IMR-90 (cell line): ENCODE data around the gene DAAM1. TPM values are rescaled to one million over a fixed set of nuclear protein-coding genes. Genes with fewer than 3 reads are reported as not detected.

ENCODE experiments used
- ATAC-seq: fragments of 200-7000 bp; cut with Tn5 transposase; 2 replicates; pipeline ENCODE4 v1.9.1; 2020; ENCODE audit warnings: low read depth, mild to moderate bottlenecking, moderate library complexity
- BruUV-seq: library from RNA; stranded (reverse); fragments of 400-500 nt; replicated peaks from 2 replicates; lab custom pipeline; 2021; lab: Mats Ljungman, UMichigan
- CTCF ChIA-PET: fragments of 300-600 bp; formaldehyde crosslinking; extraction: SDS; loops from one replicate; lab custom pipeline; 2021; ENCODE audit warnings: antibody characterized with exemption; lab: Yijun Ruan, JAX
- POLR2A ChIA-PET: fragments of 300-600 bp; sonication (Branson Sonifier 250); formaldehyde crosslinking; loops from one replicate; lab custom pipeline; 2022; ENCODE audit warnings: antibody characterized with exemption; ENCODE audit not compliant: unreplicated experiment; lab: Charles Lee
- DNase-seq: peaks from one replicate; pipeline ENCODE4 v3.0.0; 2013
- H2AFZ ChIP-seq: replicated peaks from 2 replicates; pipeline ENCODE3; 2013; ENCODE audit warnings: low read length, mild to moderate bottlenecking; ENCODE audit not compliant: poor library complexity
- H2AK5ac ChIP-seq: 2 replicates; pipeline ENCODE4 v1.6.1; 2013; ENCODE audit warnings: low read depth, low read length, inconsistent platforms
- H2AK9ac ChIP-seq: replicated peaks from 2 replicates; pipeline ENCODE3; 2013; ENCODE audit warnings: mild to moderate bottlenecking, low read depth, low read length, moderate library complexity; ENCODE audit not compliant: poor library complexity
- H2BK120ac ChIP-seq: 2 replicates; pipeline ENCODE4 v1.6.1; 2013; ENCODE audit warnings: low read depth, low read length, inconsistent platforms
- H2BK15ac ChIP-seq: 3 replicates; pipeline ENCODE4 v1.6.1; 2013; ENCODE audit warnings: low read depth, low read length, inconsistent platforms
- H2BK20ac ChIP-seq: 2 replicates; pipeline ENCODE4 v1.6.1; 2013; ENCODE audit warnings: low read depth, mild to moderate bottlenecking, inconsistent platforms, low read length, moderate library complexity
- H2BK5ac ChIP-seq: 2 replicates; pipeline ENCODE4 v1.6.1; 2013; ENCODE audit warnings: mild to moderate bottlenecking, low read depth, low read length, inconsistent platforms; ENCODE audit not compliant: poor library complexity, severe bottlenecking
- H3K14ac ChIP-seq: replicated peaks from 2 replicates; pipeline ENCODE4 v1.6.1; 2013; ENCODE audit warnings: low read depth, low read length, inconsistent platforms
- H3K18ac ChIP-seq: 2 replicates; pipeline ENCODE4 v1.6.1; 2013; ENCODE audit warnings: low read depth, low read length, control low read depth
- H3K23ac ChIP-seq: 2 replicates; pipeline ENCODE4 v1.6.1; 2013; ENCODE audit warnings: low read depth, low read length, inconsistent platforms
- H3K27ac ChIP-seq: 2 replicates; pipeline ENCODE4 v1.5.1; 2013; ENCODE audit warnings: mild to moderate bottlenecking, control low read depth, low read length; ENCODE audit not compliant: insufficient read depth
- H3K27me3 ChIP-seq: 2 replicates; pipeline ENCODE4 v1.6.1; 2013; ENCODE audit warnings: low read length; ENCODE audit not compliant: control insufficient read depth, insufficient read depth
- H3K36me3 ChIP-seq: 2 replicates; pipeline ENCODE4 v1.6.1; 2013; ENCODE audit warnings: low read length, mixed read lengths; ENCODE audit not compliant: control insufficient read depth, insufficient read depth
- H3K4ac ChIP-seq: 2 replicates; pipeline ENCODE4 v1.6.1; 2013; ENCODE audit warnings: low read depth, low read length, inconsistent platforms
- H3K4me1 ChIP-seq: 2 replicates; pipeline ENCODE4 v1.6.1; 2013; ENCODE audit warnings: low read length, mixed read lengths; ENCODE audit not compliant: control insufficient read depth, insufficient read depth
- H3K4me2 ChIP-seq: 2 replicates; pipeline ENCODE4 v1.6.1; 2013; ENCODE audit warnings: low read depth, mild to moderate bottlenecking, control low read depth, low read length, moderate library complexity
- H3K4me3 ChIP-seq: 2 replicates; pipeline ENCODE4 v1.5.1; 2013; ENCODE audit warnings: low read depth, mild to moderate bottlenecking, control low read depth, low read length, moderate library complexity; ENCODE audit not compliant: insufficient read depth
- H3K56ac ChIP-seq: 2 replicates; pipeline ENCODE4 v1.6.1; 2013; ENCODE audit warnings: low read length, inconsistent platforms; ENCODE audit not compliant: insufficient read depth; ENCODE audit errors: extremely low read depth
- H3K79me1 ChIP-seq, 2 experiments: 2 replicates each; pipeline ENCODE4 v1.6.1; 2013; ENCODE audit warnings: low read length in 2 of 2, inconsistent platforms in 1 of 2, low read depth in 1 of 2
- H3K9ac ChIP-seq: 2 replicates; pipeline ENCODE4 v1.6.1; 2013; ENCODE audit warnings: low read depth, low read length, control low read depth
- H3K9me1 ChIP-seq: 2 replicates; pipeline ENCODE4 v1.6.1; 2013; ENCODE audit warnings: low read length, inconsistent platforms; ENCODE audit not compliant: insufficient read depth
- H3K9me3 ChIP-seq: 2 replicates; pipeline ENCODE4 v1.6.1; 2013; ENCODE audit warnings: low read length; ENCODE audit not compliant: control insufficient read depth, insufficient read depth
- H4K20me1 ChIP-seq: 2 replicates; pipeline ENCODE4 v1.6.1; 2013; ENCODE audit warnings: low read length, inconsistent platforms; ENCODE audit not compliant: insufficient read depth
- H4K5ac ChIP-seq: 2 replicates; pipeline ENCODE4 v1.6.1; 2013; ENCODE audit warnings: mild to moderate bottlenecking, low read depth, low read length, control low read depth
- H4K8ac ChIP-seq, 2 experiments: 2 replicates each; pipeline ENCODE4 v1.6.1; 2013; ENCODE audit warnings: low read depth in 2 of 2, low read length in 2 of 2, control low read depth in 1 of 2, inconsistent platforms in 1 of 2
- H4K91ac ChIP-seq: 2 replicates; pipeline ENCODE4 v1.6.1; 2013; ENCODE audit warnings: low read depth, low read length, inconsistent platforms; ENCODE audit not compliant: insufficient read depth
- CEBPB ChIP-seq: IDR thresholded peaks from 2 replicates; pipeline ENCODE4 v1.6.1; 2012; ENCODE audit warnings: low read depth, low read length, improper control_type of control experiment
- CHD1 ChIP-seq: IDR thresholded peaks from 2 replicates; pipeline ENCODE4 v1.6.1; 2012; ENCODE audit warnings: low read depth, low read length, improper control_type of control experiment
- RCOR1 ChIP-seq: IDR thresholded peaks from 2 replicates; pipeline ENCODE4 v1.6.1; 2012; ENCODE audit warnings: mild to moderate bottlenecking, low read length, improper control_type of control experiment; ENCODE audit not compliant: insufficient replicate concordance
- WGBS, 2 experiments: methylation state at CpG; one replicate each; pipeline versions ENCODE4 v1.1.5 to v1.1.7; 2013; ENCODE audit warnings: missing lambda C conversion rate in 2 of 2; ENCODE audit not compliant: insufficient read length in 1 of 2; ENCODE audit errors: extremely low coverage in 2 of 2; 5-methylcytosine and 5-hydroxymethylcytosine counted together
- dilution Hi-C: fragments of 300-500 bp; cut with HindIII; formaldehyde crosslinking; loops from one replicate; pipeline ENCODE4 v1.14.3; 2018; ENCODE audit warnings: low sequenced_read_pairs; ENCODE audit not compliant: unreplicated experiment
- in situ Hi-C: fragments of 300-500 bp; cut with MboI; formaldehyde crosslinking; loops from 3 replicates; pipeline ENCODE4 v1.14.3; 2019; ENCODE audit warnings: low sequenced_read_pairs, inconsistent platforms, mixed read lengths
- intact Hi-C: fragments of 100-400 bp; cut with micrococcal nuclease; formaldehyde crosslinking; loops from 2 replicates; pipeline ENCODE4 v1.10.0; 2022
- polyA plus RNA-seq, 3 experiments: library from polyadenylated mRNA; depleted of rRNA; stranded (reverse); fragments of >200 nt; gene quantifications; 2 replicates each; pipeline ENCODE4 v1.2.3, GENCODE V29; 2012; ENCODE audit warnings: low replicate concordance in 1 of 3
- total RNA-seq: library from RNA; depleted of rRNA; stranded (reverse); fragments of >200 nt; gene quantifications from 2 replicates; pipeline ENCODE4 v1.2.3, GENCODE V29; 2012
- TF ChIP-seq, protein P1 (sequence below): conservative IDR thresholded peaks from 2 replicates; pipeline ENCODE4 v1.5.1; 2012; ENCODE audit warnings: mild to moderate bottlenecking, low read depth, low read length, improper control_type of control experiment

DAAM1 gene
- total and polyA plus RNA-seq, 2 of the 4 experiments (the other 2 are of a cell fraction) = 4.8 to 5.4 TPM

DNA sequence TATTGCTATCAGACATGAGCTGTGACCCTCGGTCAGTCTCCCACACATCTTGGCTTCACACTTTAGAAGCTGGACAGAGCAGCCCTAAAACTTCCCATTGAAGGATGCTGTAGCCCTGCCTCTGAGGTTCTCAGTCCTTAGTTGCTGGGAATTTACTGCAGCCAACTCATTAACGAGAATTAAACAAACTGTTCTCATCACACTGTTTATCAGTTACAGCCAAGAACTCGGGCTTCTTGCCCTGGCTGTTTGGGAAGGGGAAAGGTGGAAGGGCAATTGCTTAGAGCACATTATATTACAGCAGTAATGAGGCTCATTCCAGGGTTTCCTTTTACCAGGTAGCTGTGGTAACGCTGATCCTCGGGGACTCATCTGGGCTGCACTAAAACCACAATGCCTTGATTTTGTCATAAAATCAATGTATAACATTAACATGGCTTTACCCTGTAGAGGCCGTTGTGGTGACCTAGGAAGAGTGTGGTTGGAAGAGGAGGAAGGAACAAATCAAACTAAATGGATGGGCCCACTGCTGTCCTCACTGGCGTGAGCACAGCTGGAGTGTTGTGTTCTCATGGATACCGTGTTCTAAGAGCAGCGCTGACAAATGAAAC lies 189.6 kb downstream of the DAAM1 start:
- dilution Hi-C loops (no loop called here), in situ Hi-C loops (no loop called here), intact Hi-C loops (no loop called here)
- Histone ChIP-seq H2AK5ac (no peak overlapping the region), H4K8ac (no peak overlapping the region), H3K36me3 (no peaks in the 10 kb centered on the region), H4K5ac (no peak overlapping the region), H4K91ac (no peak overlapping the region), H3K56ac (no peak overlapping the region), H3K9me3 (no peaks in the 10 kb centered on the region), H2BK15ac (no peak overlapping the region), H3K23ac (no peak overlapping the region), H2BK120ac (no peak overlapping the region), H3K4me2 (no peak overlapping the region), H3K4me1 (peaks cover 4% of the 10 kb centered on the region; the same call in 1 of the 2 replicates), H3K4ac (no peak overlapping the region), H3K79me1 (no peaks in the 10 kb centered on the region), H3K18ac (no peak overlapping the region), H3K4me3 (no peak overlapping the region), H3K27ac (no peak overlapping the region), H4K20me1 (no peaks in the 10 kb centered on the region), H2AK9ac (no peak overlapping the region), H3K14ac (no peak overlapping the region), H2BK5ac (no peak overlapping the region), H3K27me3 (no peaks in the 10 kb centered on the region), H2BK20ac (no peak overlapping the region), H3K9me1 (no peaks in the 10 kb centered on the region), H2AFZ (no peak overlapping the region), H3K9ac (no peak overlapping the region)
- WGBS, 2 experiments = no CpG with 5 or more reads among the region's 9 CpGs
- TF ChIP-seq CHD1 (no peak), CEBPB (no peak), RCOR1 (no peak)
- TF ChIP-seq, protein P1, sequence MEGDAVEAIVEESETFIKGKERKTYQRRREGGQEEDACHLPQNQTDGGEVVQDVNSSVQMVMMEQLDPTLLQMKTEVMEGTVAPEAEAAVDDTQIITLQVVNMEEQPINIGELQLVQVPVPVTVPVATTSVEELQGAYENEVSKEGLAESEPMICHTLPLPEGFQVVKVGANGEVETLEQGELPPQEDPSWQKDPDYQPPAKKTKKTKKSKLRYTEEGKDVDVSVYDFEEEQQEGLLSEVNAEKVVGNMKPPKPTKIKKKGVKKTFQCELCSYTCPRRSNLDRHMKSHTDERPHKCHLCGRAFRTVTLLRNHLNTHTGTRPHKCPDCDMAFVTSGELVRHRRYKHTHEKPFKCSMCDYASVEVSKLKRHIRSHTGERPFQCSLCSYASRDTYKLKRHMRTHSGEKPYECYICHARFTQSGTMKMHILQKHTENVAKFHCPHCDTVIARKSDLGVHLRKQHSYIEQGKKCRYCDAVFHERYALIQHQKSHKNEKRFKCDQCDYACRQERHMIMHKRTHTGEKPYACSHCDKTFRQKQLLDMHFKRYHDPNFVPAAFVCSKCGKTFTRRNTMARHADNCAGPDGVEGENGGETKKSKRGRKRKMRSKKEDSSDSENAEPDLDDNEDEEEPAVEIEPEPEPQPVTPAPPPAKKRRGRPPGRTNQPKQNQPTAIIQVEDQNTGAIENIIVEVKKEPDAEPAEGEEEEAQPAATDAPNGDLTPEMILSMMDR = no peak
- ATAC-seq = peak; percentile 47
- POLR2A ChIA-PET = no interaction called here
- BruUV-seq = no TSS peak
- CTCF ChIA-PET = no interaction called here
- no peak for DNase-seq
